ENCODE measurements around the gene PRDM15. TPM values are rescaled to one million over a fixed set of nuclear protein-coding genes. Genes with fewer than 3 reads are reported as not detected.

Gene PRDM15
- total and polyA plus RNA-seq, 5 donors = 2.1 to 6.0 (median 4.0) TPM

GRCh38 chr21:41897047-41897669 lies 18.0 kb upstream of the PRDM15 start:
- Histone ChIP-seq H3K27me3 (ENCODE audit: control insufficient read depth, insufficient read depth) (no peaks in the 10 kb centered on the region), H3K4me3 (ENCODE audit: low read length) (no peak overlapping the region), H3K27ac (ENCODE audit: low read length) (no peak overlapping the region), H3K4me1 (ENCODE audit: control insufficient read depth, insufficient read depth, low read length) (no peaks in the 10 kb centered on the region), H3K9me3 (ENCODE audit: control insufficient read depth, low read length) (no peaks in the 10 kb centered on the region)
- WGBS = 83% methylated on average over 11 of the region's 11 CpGs
- no peak for DNase-seq
- ATAC-seq = no peak
- intact Hi-C loops (cut with DNase I) = no loop called here

GRCh38 chr21:41895643-41896493 lies 16.7 kb upstream of the PRDM15 start:
- intact Hi-C loops (cut with DNase I) = no loop called here
- WGBS = 71% methylated on average over 22 of the region's 22 CpGs
- H3K27ac ChIP-seq (ENCODE audit: low read length) = no peak overlapping the region

GRCh38 chr21:41894922-41895557 lies 15.9 kb upstream of the PRDM15 start:
- no peaks in the 10 kb centered on the region for H3K27me3 ChIP-seq (ENCODE audit: control insufficient read depth, insufficient read depth)
- intact Hi-C loops (cut with DNase I) = no loop called here
- no peak overlapping the region for H3K4me3 ChIP-seq (ENCODE audit: low read length)
- ATAC-seq (no peak), DNase-seq (no peak)
- no peaks in the 10 kb centered on the region for H3K4me1 ChIP-seq (ENCODE audit: control insufficient read depth, insufficient read depth, low read length)
- no peak overlapping the region for H3K27ac ChIP-seq (ENCODE audit: low read length)
- H3K9me3 ChIP-seq (ENCODE audit: control insufficient read depth, low read length) = no peaks in the 10 kb centered on the region
- WGBS = 77% methylated on average over 13 of the region's 13 CpGs

More at GRCh38 chr21:41895643-41896493, 16.7 kb upstream of the PRDM15 start:
- H3K4me3 ChIP-seq (ENCODE audit: low read length) = no peak overlapping the region
- H3K9me3 ChIP-seq (ENCODE audit: control insufficient read depth, low read length) = no peaks in the 10 kb centered on the region
- H3K27me3 ChIP-seq (ENCODE audit: control insufficient read depth, insufficient read depth) = no peaks in the 10 kb centered on the region
- no peaks in the 10 kb centered on the region for H3K4me1 ChIP-seq (ENCODE audit: control insufficient read depth, insufficient read depth, low read length)
- ATAC-seq (peak in 1 of 2 donors; percentile 32), DNase-seq (no peak)

- DNase-seq = no peak
- H3K4me1 ChIP-seq (ENCODE audit: control insufficient read depth, insufficient read depth, low read length) = no peaks in the 10 kb centered on the region
- no peak overlapping the region for H3K27ac ChIP-seq (ENCODE audit: low read length)
- no peak overlapping the region for H3K4me3 ChIP-seq (ENCODE audit: low read length)
- no peaks in the 10 kb centered on the region for H3K27me3 ChIP-seq (ENCODE audit: control insufficient read depth, insufficient read depth)
- 92% methylated on average over 9 of the region's 9 CpGs for WGBS
- H3K9me3 ChIP-seq (ENCODE audit: control insufficient read depth, low read length) = no peaks in the 10 kb centered on the region
- intact Hi-C loops (cut with DNase I) = no loop called here
- no peak for ATAC-seq
Observed at GRCh38 chr21:41894511-41894910, 15.4 kb upstream of the PRDM15 start.

GRCh38 chr21:41892726-41893125 lies 13.6 kb upstream of the PRDM15 start:
- intact Hi-C loops (cut with DNase I) = no loop called here
- no peaks in the 10 kb centered on the region for H3K4me1 ChIP-seq (ENCODE audit: control insufficient read depth, insufficient read depth, low read length)

GRCh38 chr21:41891132-41891531 lies 12.0 kb upstream of the PRDM15 start:
- DNase-seq = no peak
- Histone ChIP-seq H3K4me1 (ENCODE audit: control insufficient read depth, insufficient read depth, low read length) (no peaks in the 10 kb centered on the region), H3K27me3 (ENCODE audit: control insufficient read depth, insufficient read depth) (no peaks in the 10 kb centered on the region), H3K9me3 (ENCODE audit: control insufficient read depth, low read length) (no peaks in the 10 kb centered on the region), H3K27ac (ENCODE audit: low read length) (no peak overlapping the region), H3K4me3 (ENCODE audit: low read length) (no peak overlapping the region)
- intact Hi-C loops (cut with DNase I) = no loop called here
- 81% methylated on average over 5 of the region's 5 CpGs for WGBS
- no peak for ATAC-seq

More at GRCh38 chr21:41892726-41893125, 13.6 kb upstream of the PRDM15 start:
- Histone ChIP-seq H3K9me3 (ENCODE audit: control insufficient read depth, low read length) (no peaks in the 10 kb centered on the region), H3K27me3 (ENCODE audit: control insufficient read depth, insufficient read depth) (no peaks in the 10 kb centered on the region), H3K27ac (ENCODE audit: low read length) (no peak overlapping the region), H3K4me3 (ENCODE audit: low read length) (no peak overlapping the region)
- DNase-seq = no peak
- no peak for ATAC-seq
- WGBS = 93% methylated on average over 16 of the region's 16 CpGs

GRCh38 chr21:41890355-41890754 lies 11.2 kb upstream of the PRDM15 start:
- 80% methylated on average over 6 of the region's 6 CpGs for WGBS
- ATAC-seq = no peak
- no peak for DNase-seq

GRCh38 chr21:41888749-41889376 lies 9.7 kb upstream of the PRDM15 start:
- no peaks in the 10 kb centered on the region for H3K9me3 ChIP-seq (ENCODE audit: control insufficient read depth, low read length)
- intact Hi-C loops (cut with DNase I) = no loop called here
- no peaks in the 10 kb centered on the region for H3K4me1 ChIP-seq (ENCODE audit: control insufficient read depth, insufficient read depth, low read length)
- H3K27ac ChIP-seq (ENCODE audit: low read length) = no peak overlapping the region
- H3K27me3 ChIP-seq (ENCODE audit: control insufficient read depth, insufficient read depth) = no peaks in the 10 kb centered on the region
- DNase-seq = no peak
- H3K4me3 ChIP-seq (ENCODE audit: low read length) = no peak overlapping the region
- WGBS = 75% methylated on average over 13 of the region's 13 CpGs
- ATAC-seq = peak; percentile 36 to 39

More at GRCh38 chr21:41890355-41890754, 11.2 kb upstream of the PRDM15 start:
- no peaks in the 10 kb centered on the region for H3K4me1 ChIP-seq (ENCODE audit: control insufficient read depth, insufficient read depth, low read length)
- intact Hi-C loops (cut with DNase I) = no loop called here
- no peak overlapping the region for H3K27ac ChIP-seq (ENCODE audit: low read length)
- H3K4me3 ChIP-seq (ENCODE audit: low read length) = no peak overlapping the region
- H3K9me3 ChIP-seq (ENCODE audit: control insufficient read depth, low read length) = no peaks in the 10 kb centered on the region
- no peaks in the 10 kb centered on the region for H3K27me3 ChIP-seq (ENCODE audit: control insufficient read depth, insufficient read depth)

GRCh38 chr21:41887667-41888066 lies 8.5 kb upstream of the PRDM15 start:
- DNase-seq = no peak
- Histone ChIP-seq H3K4me3 (ENCODE audit: low read length) (no peak overlapping the region), H3K4me1 (ENCODE audit: control insufficient read depth, insufficient read depth, low read length) (no peaks in the 10 kb centered on the region), H3K27me3 (ENCODE audit: control insufficient read depth, insufficient read depth) (no peaks in the 10 kb centered on the region), H3K9me3 (ENCODE audit: control insufficient read depth, low read length) (no peaks in the 10 kb centered on the region), H3K27ac (ENCODE audit: low read length) (no peak overlapping the region)
- intact Hi-C loops (cut with DNase I) = no loop called here
- 92% methylated on average over 5 of the region's 5 CpGs for WGBS
- ATAC-seq = no peak

GRCh38 chr21:41886328-41886727 lies 7.2 kb upstream of the PRDM15 start:
- 87% methylated on average over 7 of the region's 7 CpGs for WGBS
- Histone ChIP-seq H3K27ac (ENCODE audit: low read length) (no peak overlapping the region), H3K9me3 (ENCODE audit: control insufficient read depth, low read length) (no peaks in the 10 kb centered on the region), H3K27me3 (ENCODE audit: control insufficient read depth, insufficient read depth) (no peaks in the 10 kb centered on the region), H3K4me1 (ENCODE audit: control insufficient read depth, insufficient read depth, low read length) (no peaks in the 10 kb centered on the region), H3K4me3 (ENCODE audit: low read length) (no peak overlapping the region)
- intact Hi-C loops (cut with DNase I) = no loop called here
- DNase-seq = no peak
- no peak for ATAC-seq
